T-helper 1 cell treated with Interleukin-12 subunit alpha and Interleukin-12 subunit beta and Interleukin-4 antibody, amounts not matched to agents 30 μg/mL and 1 μg/mL, for 36 hours (primary cell): ENCODE results near the gene PCNX2.
"Not testable (repeated sequence)": the region's sequence is repeated elsewhere in the genome, so short reads cannot be mapped to it uniquely, and the experiment has no call there.

Experiments used
- H3K27ac Mint-ChIP-seq: one replicate; pipeline ENCODE4 v1.8.0; 2021; ENCODE audit warnings: mild to moderate bottlenecking, mixed read lengths
- H3K27me3 Mint-ChIP-seq: one replicate; pipeline ENCODE4 v1.8.0; 2021; ENCODE audit warnings: low read depth, mixed read lengths
- H3K36me3 Mint-ChIP-seq: one replicate; pipeline ENCODE4 v1.8.0; 2021; ENCODE audit warnings: low read depth, mixed read lengths
- H3K4me1 Mint-ChIP-seq: one replicate; pipeline ENCODE4 v1.8.0; 2021; ENCODE audit warnings: low read depth, mixed read lengths
- H3K4me3 Mint-ChIP-seq: one replicate; pipeline ENCODE4 v1.8.0; 2021; ENCODE audit warnings: mild to moderate bottlenecking, moderate library complexity, mixed read lengths
- H3K9me3 Mint-ChIP-seq: one replicate; pipeline ENCODE4 v1.8.0; 2021; ENCODE audit warnings: mixed read lengths

The PCNX2 gene

DNA sequence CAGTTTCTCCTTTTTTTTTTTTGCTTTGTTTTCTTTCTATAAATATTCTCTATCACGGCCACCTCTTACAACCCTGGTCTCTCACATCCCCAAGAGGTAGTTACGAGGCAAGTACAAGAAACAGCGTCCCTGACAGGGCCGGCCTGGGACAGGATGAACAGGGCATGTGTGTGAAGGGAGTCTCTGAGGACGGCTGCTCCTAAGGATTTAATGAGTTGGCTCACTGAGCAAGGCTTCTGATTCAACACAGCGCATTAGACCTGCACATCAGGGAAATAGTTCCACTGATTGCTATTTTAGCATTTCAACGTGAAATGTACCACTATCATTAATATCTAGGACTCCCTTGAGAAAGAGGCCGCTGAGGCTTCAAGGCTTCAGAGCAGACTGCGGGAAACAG, 291.1 kb downstream of the PCNX2 start:
- Mint-ChIP-seq H3K27me3 (no peaks in the 10 kb centered on the region), H3K4me3 (no peak overlapping the region), H3K4me1 (no peaks in the 10 kb centered on the region), H3K36me3 (peaks cover 17% of the 10 kb centered on the region), H3K9me3 (peaks cover 4% of the 10 kb centered on the region), H3K27ac (no peak overlapping the region)

DNA sequence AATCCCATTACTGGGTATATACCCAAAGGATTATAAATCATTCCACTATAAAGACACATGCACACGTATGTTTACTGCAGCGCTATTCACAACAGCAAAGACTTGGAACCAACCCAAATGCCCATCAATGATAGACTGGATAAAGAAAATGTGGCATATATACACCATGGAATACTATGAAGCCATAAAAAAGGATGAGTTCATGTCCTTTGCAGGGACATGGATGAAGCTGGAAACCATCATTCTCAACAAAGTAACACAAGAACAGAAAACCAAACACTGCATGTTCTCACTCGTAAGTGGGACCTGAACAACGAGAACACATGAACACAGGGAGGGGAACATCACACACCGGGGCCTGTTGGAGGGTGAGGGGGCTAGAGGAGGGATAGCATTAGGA, 291.9 kb downstream of the PCNX2 start:
- not testable (repeated sequence) for H3K27ac Mint-ChIP-seq, H3K9me3 Mint-ChIP-seq, H3K4me1 Mint-ChIP-seq, H3K27me3 Mint-ChIP-seq, H3K4me3 Mint-ChIP-seq
- H3K36me3 Mint-ChIP-seq: peaks cover 18% of the 10 kb centered on the region

DNA sequence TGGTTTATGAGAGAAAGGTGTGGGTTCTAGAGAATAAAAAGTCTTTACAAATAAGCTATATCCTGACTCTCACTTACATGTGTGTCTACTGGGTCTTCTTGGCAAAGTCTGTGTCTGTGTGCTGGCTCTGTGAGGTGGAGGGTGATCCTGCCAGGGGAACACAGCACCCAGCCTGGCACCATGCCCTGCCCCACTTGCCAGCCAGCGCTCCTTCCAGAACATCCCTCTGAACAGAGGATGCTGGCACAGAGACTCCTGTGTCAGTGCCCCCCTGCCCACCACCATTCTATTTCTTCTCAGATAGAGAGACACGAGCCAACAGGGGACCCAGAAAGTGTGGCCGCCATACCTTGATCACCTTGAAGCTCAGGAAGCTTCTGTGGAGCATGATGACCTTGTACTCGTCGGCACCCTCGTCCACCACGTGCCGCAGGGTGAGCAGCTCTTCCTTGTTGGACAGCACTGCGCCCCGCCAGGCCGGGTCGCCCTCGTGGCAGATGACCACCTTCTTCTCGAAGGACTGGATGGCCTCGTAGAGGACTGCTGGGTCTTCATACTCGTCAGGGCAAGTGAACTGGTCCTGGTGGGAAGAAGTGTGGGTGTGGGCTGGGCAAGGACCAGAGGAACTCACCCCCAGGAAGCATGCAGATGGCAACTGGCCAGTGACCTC, 295.4 kb downstream of the PCNX2 start:
- Mint-ChIP-seq H3K27me3 (no peaks in the 10 kb centered on the region), H3K4me1 (no peaks in the 10 kb centered on the region), H3K27ac (no peak overlapping the region), H3K36me3 (peaks cover 40% of the 10 kb centered on the region), H3K9me3 (peaks cover 7% of the 10 kb centered on the region), H3K4me3 (no peak overlapping the region)

DNA sequence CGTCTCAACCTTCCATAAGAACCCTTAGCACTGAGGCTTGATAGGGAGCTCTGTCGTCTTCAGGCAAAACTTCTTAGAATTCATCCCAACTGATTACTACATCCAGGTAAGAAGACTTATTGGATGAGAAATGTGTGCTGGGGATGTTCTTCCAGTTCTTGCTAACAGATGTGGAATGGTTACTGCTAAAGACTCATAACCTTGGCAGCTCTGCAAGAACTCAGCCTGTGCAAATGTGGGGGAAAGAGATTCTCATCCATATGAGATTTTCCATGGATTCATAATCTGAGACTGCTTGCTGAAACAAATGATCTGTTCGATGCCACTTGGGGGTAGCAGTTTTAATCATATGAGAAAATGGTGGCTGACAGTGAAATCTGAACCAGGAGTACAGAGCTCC, 296.9 kb downstream of the PCNX2 start:
- H3K9me3 Mint-ChIP-seq: peaks cover 20% of the 10 kb centered on the region
- peaks cover 5% of the 10 kb centered on the region for H3K4me1 Mint-ChIP-seq
- no peak overlapping the region for H3K4me3 Mint-ChIP-seq
- H3K27me3 Mint-ChIP-seq: no peaks in the 10 kb centered on the region
- H3K36me3 Mint-ChIP-seq: peaks cover 53% of the 10 kb centered on the region
- no peak overlapping the region for H3K27ac Mint-ChIP-seq

DNA sequence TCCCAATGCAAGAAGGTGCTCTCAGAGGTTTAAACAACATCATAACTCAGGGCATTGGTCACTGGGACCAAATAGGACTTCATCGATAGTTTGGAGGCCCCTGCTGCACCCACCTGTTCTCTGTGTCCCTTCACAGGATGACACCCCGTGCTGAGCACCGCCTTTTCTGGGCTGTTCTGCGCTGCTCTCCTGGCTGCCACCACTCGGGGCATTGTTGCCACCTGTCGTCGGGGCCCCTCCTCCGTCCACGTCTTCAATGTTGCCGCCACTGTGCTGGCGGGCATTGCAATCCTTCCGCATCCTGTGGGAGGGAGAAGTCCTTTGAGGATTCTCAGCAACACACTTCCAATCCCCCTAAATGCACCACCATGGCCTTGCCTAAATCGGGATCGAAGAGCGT, 297.4 kb downstream of the PCNX2 start:
- H3K27me3 Mint-ChIP-seq: no peaks in the 10 kb centered on the region
- H3K4me3 Mint-ChIP-seq: no peak overlapping the region
- no peak overlapping the region for H3K27ac Mint-ChIP-seq
- peaks cover 55% of the 10 kb centered on the region for H3K36me3 Mint-ChIP-seq
- H3K9me3 Mint-ChIP-seq: peaks cover 23% of the 10 kb centered on the region
- peaks cover 5% of the 10 kb centered on the region for H3K4me1 Mint-ChIP-seq

DNA sequence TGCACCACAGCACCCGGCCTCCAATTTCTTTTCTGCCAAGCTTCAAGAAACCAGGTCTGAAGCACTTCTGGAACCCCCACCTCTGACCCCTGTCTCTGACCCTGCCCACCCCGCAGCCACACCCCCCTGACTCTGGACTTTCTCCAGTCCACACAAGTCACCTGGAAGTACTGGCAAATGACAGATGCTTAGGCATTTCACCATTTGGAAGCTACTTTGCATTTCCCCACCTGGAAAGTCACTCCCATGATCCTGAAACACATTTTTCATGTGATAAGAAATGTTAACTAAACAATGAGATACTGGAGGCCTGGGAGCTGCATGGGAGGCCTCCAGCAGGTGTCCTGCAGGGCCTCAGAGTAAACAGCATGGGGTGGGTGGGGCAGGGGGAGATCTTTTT, 299.4 kb downstream of the PCNX2 start:
- no peak overlapping the region for H3K4me3 Mint-ChIP-seq
- H3K9me3 Mint-ChIP-seq: peaks cover 24% of the 10 kb centered on the region
- no peak overlapping the region for H3K27ac Mint-ChIP-seq
- no peaks in the 10 kb centered on the region for H3K27me3 Mint-ChIP-seq
- H3K36me3 Mint-ChIP-seq: peaks cover 65% of the 10 kb centered on the region
- peaks cover 5% of the 10 kb centered on the region for H3K4me1 Mint-ChIP-seq

DNA sequence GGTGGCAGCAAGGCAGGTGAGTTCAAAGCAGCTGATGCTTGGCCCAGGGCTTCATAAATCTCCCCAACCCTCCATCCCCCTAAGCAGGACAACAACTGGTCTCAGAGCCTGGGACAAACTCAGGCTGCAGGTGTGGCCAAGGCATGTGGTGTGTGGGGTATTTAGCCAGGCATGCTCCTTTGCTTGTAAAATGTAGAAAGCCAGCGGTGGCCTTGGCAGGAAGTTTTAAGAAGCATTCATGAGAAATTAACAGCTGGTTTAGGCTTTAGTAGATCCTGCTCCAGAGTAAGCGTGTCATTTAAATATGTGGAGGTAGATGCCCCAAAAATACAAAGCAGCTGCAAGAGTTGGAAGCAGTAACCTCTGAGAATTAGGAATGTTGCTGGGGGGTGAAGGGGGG, 300.3 kb downstream of the PCNX2 start:
- Mint-ChIP-seq H3K27me3 (no peaks in the 10 kb centered on the region), H3K4me3 (no peak overlapping the region), H3K9me3 (peaks cover 24% of the 10 kb centered on the region), H3K27ac (no peak overlapping the region), H3K4me1 (peaks cover 5% of the 10 kb centered on the region), H3K36me3 (peaks cover 65% of the 10 kb centered on the region)

DNA sequence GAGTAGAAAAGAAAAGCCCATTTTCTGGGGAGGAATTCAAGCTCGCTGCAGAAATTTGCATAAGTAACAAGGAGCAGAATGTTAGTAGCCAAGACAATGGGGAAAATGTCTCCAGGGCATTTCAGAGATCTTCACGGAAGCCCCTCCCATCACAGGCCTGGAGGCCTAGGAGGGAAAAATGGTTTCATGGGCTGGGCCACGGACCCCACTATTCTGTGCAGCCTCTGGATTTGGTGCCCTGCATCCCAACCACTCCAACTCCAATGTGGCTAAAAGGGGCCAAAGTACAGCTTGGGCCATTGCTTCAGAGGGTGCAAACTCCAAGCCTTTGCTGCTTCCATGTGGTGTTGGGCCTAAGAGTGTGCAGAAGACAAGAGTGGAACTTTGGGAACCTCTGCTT, 302.0 kb downstream of the PCNX2 start:
- no peak overlapping the region for H3K27ac Mint-ChIP-seq
- H3K9me3 Mint-ChIP-seq: peaks cover 24% of the 10 kb centered on the region
- no peaks in the 10 kb centered on the region for H3K27me3 Mint-ChIP-seq
- no peak overlapping the region for H3K4me3 Mint-ChIP-seq
- H3K36me3 Mint-ChIP-seq: peaks cover 62% of the 10 kb centered on the region
- H3K4me1 Mint-ChIP-seq: peaks cover 5% of the 10 kb centered on the region

DNA sequence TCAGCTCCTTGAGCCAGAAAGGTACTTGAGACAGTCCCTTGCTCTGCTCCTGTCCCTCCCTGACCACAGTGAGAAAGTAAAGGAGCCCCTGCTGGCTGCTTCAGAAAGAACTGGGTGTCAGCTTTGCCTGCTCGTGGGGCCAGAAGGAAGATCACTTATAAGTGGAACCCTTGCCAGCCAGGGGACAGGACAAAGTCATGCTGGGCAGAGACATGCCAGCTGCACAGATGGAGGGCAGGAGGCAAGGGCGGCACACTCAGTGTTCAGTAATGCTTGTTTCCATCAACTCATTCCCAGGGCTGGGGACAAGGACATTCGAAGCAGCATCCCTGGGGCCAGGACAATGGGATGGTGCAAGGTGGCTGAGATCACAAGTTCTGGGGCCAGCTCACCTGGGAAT, 303.3 kb downstream of the PCNX2 start:
- H3K27ac Mint-ChIP-seq: no peak overlapping the region
- no peaks in the 10 kb centered on the region for H3K27me3 Mint-ChIP-seq
- H3K4me3 Mint-ChIP-seq: no peak overlapping the region
- peaks cover 50% of the 10 kb centered on the region for H3K36me3 Mint-ChIP-seq
- peaks cover 5% of the 10 kb centered on the region for H3K4me1 Mint-ChIP-seq
- peaks cover 24% of the 10 kb centered on the region for H3K9me3 Mint-ChIP-seq

DNA sequence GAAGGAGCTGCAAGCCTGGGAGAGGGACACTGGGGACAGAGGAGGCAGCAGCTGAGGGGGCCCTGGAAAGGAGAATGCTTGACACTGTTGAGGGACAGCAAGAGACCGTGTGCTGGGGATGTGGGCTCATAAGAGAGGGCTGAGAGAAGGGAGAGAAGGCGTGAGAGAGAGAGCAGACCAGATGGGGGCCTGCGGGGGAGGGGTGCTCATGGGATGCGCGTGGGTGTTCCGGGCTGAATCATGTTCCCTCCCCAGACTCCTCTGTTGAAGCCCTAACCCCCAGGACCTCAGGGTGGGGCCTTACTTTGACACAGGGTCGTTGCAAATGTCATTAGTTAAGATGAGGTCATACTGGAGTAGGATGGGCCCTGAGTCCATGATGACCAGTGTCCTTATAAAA, 304.3 kb downstream of the PCNX2 start:
- Mint-ChIP-seq H3K4me1 (peaks cover 5% of the 10 kb centered on the region), H3K27ac (no peak overlapping the region), H3K27me3 (no peaks in the 10 kb centered on the region), H3K9me3 (peaks cover 21% of the 10 kb centered on the region), H3K36me3 (peaks cover 42% of the 10 kb centered on the region), H3K4me3 (no peak overlapping the region)

DNA sequence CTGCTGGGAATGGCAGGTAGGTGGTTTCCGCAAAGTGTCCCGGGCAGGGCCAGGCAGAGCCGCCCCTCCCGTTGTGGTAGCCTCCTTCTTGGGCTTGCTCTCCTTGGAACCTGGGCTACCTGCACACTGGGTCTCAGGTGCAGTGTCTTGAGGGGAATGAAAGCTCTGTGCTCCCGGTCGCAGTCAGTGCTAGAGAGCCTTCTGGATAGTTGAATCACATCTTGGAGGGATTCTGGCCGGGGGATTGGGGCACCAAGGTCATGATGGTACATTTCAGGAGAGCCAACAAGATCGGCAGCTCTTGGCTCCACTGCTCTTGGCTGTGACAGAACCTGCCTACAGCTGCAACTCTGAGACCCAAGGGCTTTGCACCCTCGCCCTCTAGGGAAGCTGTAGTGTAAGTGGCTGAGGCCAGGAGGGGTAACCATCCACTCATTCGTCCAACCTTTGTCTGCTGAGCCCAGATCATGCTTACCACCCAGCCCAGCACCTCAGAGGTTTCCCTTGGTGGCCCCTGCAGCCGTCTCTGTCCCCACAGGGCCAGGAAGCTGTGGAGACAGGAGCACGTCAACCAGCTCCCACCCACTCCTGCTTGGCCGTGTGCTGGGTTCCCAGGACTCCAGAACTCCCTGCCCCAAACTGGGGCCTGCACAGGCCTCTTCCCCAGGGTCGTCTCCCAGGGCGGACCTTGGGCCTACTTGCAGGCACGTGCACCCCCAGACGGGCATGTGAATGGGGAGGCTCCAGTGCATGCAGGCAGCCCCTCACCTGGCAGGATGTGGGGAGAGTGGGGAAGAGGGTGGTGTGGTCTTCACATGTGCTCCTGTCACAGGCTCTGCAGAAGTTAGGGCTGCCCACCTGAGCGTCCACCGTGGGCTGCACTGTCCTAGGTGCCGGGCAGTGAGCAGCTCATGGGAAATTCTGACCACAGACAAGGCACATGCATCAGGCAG, 305.1 kb downstream of the PCNX2 start:
- H3K9me3 Mint-ChIP-seq: peaks cover 21% of the 10 kb centered on the region
- H3K36me3 Mint-ChIP-seq: peaks cover 40% of the 10 kb centered on the region
- no peak overlapping the region for H3K27ac Mint-ChIP-seq
- no peaks in the 10 kb centered on the region for H3K27me3 Mint-ChIP-seq
- no peak overlapping the region for H3K4me3 Mint-ChIP-seq
- H3K4me1 Mint-ChIP-seq: peaks cover 5% of the 10 kb centered on the region

DNA sequence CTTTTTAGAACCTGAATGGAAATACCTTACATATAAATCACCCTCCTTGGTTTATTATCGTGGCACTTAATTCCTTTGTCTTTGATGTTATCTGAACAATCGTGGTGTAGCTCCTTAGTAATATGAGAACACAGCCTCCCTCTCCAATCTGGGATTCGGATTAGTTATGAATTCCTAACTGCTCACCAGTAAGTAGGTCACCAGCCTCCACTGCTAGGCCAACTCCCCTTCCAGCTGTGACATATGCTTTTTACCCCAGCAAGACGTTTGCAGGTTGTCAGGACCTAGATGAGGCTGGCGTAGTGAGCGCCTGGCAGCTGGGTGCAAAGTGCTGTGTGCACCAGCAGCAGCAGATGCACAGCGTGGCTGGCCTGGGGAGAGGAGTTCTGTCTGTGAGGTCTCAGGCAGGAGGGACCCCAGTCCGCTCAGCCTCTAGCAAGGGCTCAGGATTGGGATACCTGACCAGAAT, 306.9 kb downstream of the PCNX2 start:
- no peaks in the 10 kb centered on the region for H3K4me1 Mint-ChIP-seq
- H3K4me3 Mint-ChIP-seq: no peak overlapping the region
- H3K9me3 Mint-ChIP-seq: peaks cover 7% of the 10 kb centered on the region
- H3K27me3 Mint-ChIP-seq: no peaks in the 10 kb centered on the region
- peaks cover 25% of the 10 kb centered on the region for H3K36me3 Mint-ChIP-seq
- no peak overlapping the region for H3K27ac Mint-ChIP-seq

DNA sequence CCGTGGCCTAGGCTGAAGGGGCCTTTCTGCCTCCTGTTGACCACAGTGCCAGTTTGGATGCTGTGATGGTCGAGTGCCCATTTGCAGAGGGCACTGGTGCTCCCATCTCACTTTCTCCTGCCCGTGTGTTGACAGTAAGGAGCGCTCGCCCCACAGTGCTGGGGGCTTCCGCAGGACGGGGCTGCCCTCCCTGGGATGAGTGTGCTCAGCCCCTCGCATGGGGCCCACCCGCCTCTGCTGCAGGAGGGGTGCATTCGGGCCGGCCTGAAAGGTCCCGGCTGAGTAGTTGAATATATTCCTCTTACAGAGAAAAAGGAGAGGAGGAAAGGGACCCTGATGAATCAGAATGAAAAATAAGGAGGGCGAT, 307.8 kb downstream of the PCNX2 start:
- Mint-ChIP-seq H3K27ac (no peak overlapping the region), H3K36me3 (peaks cover 19% of the 10 kb centered on the region), H3K4me1 (no peaks in the 10 kb centered on the region), H3K4me3 (no peak overlapping the region), H3K9me3 (peaks cover under 1% of the 10 kb centered on the region), H3K27me3 (no peaks in the 10 kb centered on the region)

DNA sequence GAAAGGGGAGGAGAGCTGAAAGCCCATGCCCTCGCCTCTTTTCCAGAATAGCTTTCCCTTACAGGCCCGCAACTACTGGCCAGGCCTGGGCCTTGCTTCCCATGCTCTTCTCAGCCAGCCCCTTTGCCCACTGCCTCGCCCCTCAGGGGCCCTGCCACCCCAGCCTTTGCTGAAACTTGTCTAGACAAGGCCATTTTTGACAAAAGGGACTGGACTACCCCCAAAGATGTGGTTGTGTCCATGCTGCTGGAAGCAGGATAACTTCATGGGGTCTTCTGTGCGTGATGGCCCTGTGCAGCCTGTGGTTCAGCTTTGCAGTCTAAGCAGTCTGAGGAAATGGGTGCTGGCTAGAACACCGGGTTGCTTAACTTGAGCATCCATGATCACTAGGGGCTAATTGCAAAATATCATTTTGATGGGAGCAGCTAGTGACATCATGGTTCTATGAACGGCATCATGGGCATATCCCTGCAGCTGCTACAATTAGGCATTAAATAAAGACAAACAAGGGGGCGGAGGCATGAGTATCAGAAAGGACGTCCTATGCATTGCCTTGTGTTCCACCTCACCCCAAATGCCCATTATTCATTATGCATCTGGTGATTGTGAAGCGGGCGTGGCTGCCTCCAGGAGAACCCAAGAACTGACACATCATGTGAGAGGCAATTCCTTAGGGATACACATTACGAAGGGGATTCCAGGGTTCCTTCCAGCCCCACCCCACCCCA, 308.3 kb downstream of the PCNX2 start:
- Mint-ChIP-seq H3K4me3 (no peak overlapping the region), H3K27ac (no peak overlapping the region), H3K4me1 (no peaks in the 10 kb centered on the region), H3K27me3 (no peaks in the 10 kb centered on the region), H3K9me3 (no peaks in the 10 kb centered on the region), H3K36me3 (peaks cover 18% of the 10 kb centered on the region)
